CD4-positive, alpha-beta T cell treated with Interleukin-17A for 4 hours (primary cell): ENCODE results near the gene ISG15.

ENCODE experiments used
- DNase-seq: peaks from one replicate; pipeline ENCODE4 v3.0.0-alpha.2; 2020; ENCODE audit warnings: mixed read lengths

Gene ISG15

GRCh38 chr1:1013105-1013921 lies at the start of gene ISG15:
Gene ISG15 (plus strand): TSS chr1:1013497. CDS start chr1:1013574, 77 bp downstream.
- peak; percentile 92 for DNase-seq

- no peak for DNase-seq
Observed at GRCh38 chr1:963746-964525, 49.4 kb upstream of the ISG15 start.

- no peak for DNase-seq
Observed at GRCh38 chr1:964691-965525, 48.4 kb upstream of the ISG15 start.

- DNase-seq, result no peak
Observed at GRCh38 chr1:965526-966134, 47.7 kb upstream of the ISG15 start.

- DNase-seq, result peak; percentile 60
Observed at GRCh38 chr1:966135-966703, 47.1 kb upstream of the ISG15 start, which contains the start of gene PLEKHN1. Gene PLEKHN1 (plus strand): TSS chr1:966482. CDS start chr1:966532, 50 bp downstream.

- peak; percentile 95 for DNase-seq
Observed at GRCh38 chr1:966704-967300, 46.5 kb upstream of the ISG15 start.

- DNase-seq, result no peak
Observed at GRCh38 chr1:967466-968343, 45.6 kb upstream of the ISG15 start.

- no peak for DNase-seq
Observed at GRCh38 chr1:969260-969855, 43.9 kb upstream of the ISG15 start.

- DNase-seq, result no peak
Observed at GRCh38 chr1:970242-970972, 42.9 kb upstream of the ISG15 start.

GRCh38 chr1:970973-971730 lies 42.1 kb upstream of the ISG15 start:
- DNase-seq, result no peak

GRCh38 chr1:971751-972506 lies 41.4 kb upstream of the ISG15 start:
- DNase-seq, result no peak

- no peak for DNase-seq
Observed at GRCh38 chr1:972726-973458, 40.4 kb upstream of the ISG15 start.

GRCh38 chr1:973459-974292 lies 39.6 kb upstream of the ISG15 start:
- no peak for DNase-seq

- no peak for DNase-seq
Observed at GRCh38 chr1:974293-974640, 39.0 kb upstream of the ISG15 start.

- no peak for DNase-seq
Observed at GRCh38 chr1:974687-975328, 38.5 kb upstream of the ISG15 start.

GRCh38 chr1:975365-975764 lies 37.9 kb upstream of the ISG15 start:
- DNase-seq, result no peak
